Activated naive CD8-positive, alpha-beta T cell treated with anti-CD3 and anti-CD28 coated beads for 36 hours (primary cell): ENCODE measurements around the gene TMED4. TPM values are rescaled to one million over a fixed set of nuclear protein-coding genes. Genes with fewer than 3 reads are reported as not detected.

Experiments
- DNase-seq: peaks from one replicate; pipeline ENCODE4 v3.0.0; 2021
- H3K27ac Mint-ChIP-seq: one replicate; pipeline ENCODE4 v1.8.0; 2022; ENCODE audit warnings: mild to moderate bottlenecking, moderate library complexity, mixed read lengths
- H3K27me3 Mint-ChIP-seq: one replicate; pipeline ENCODE4 v1.8.0; 2022; ENCODE audit warnings: mild to moderate bottlenecking, mixed read lengths
- H3K36me3 Mint-ChIP-seq: one replicate; pipeline ENCODE4 v1.8.0; 2021; ENCODE audit warnings: mild to moderate bottlenecking, mixed read lengths
- H3K4me1 Mint-ChIP-seq: one replicate; pipeline ENCODE4 v1.8.0; 2021; ENCODE audit warnings: mixed read lengths
- H3K4me3 Mint-ChIP-seq: one replicate; pipeline ENCODE4 v1.8.0; 2022; ENCODE audit warnings: mild to moderate bottlenecking, moderate library complexity, mixed read lengths
- H3K9me3 Mint-ChIP-seq: one replicate; pipeline ENCODE4 v1.8.0; 2022; ENCODE audit warnings: mixed read lengths
- total RNA-seq, 2 experiments: library from RNA; stranded (reverse); gene quantifications; one replicate each; pipeline ENCODE4 v1.2.3, GENCODE V29; 2021

The TMED4 gene
- total RNA-seq, 2 experiments from 2014 or later: 70.3 to 70.8 TPM

DNA sequence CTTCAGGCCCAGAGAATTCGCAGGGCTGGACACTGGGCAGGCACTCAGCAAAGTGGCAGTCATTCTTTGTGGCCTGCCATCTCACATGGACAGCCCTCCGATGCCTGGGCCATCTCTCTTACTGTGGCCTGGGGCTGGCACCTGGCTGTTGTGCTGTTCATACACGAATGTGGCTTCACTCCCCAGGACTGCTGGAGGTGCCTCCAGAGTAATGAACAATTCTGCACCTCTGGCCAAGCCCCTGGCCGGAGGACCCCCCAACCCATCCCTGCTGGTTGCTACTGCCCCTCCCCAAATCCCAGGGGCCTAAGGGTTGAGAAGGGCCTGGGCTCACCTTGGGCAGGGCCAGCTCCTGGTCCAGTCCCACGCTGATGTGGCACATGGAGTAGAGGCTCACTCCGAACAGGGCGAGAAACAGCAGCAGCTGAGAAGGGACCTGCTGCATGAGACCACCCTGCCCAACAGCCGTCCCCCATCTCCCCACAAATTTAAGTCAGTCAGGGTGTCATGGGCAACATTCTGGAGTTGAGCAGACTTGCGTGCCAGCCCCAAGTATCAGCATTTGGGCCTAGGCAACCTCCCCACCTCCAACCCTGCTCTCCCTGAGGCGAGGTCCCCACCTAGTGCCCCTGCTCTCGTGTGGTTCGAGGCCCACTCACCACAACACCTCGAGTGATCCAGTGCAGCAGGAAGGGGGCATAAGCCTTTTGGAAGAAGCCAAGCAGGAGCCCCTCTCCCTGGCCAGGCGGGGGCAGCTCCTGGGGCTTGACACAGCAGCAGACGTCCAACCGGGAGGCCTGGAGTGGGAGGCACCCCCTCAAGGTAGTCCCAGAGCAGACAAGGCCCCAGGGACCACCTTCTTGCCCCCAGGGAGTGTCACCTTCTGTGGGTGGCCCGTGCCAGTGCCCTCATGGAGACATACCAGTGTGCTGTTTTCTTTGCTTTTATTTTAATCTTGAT is 50.3 kb downstream of the TMED4 start:
- H3K27ac Mint-ChIP-seq: no peak overlapping the region

DNA sequence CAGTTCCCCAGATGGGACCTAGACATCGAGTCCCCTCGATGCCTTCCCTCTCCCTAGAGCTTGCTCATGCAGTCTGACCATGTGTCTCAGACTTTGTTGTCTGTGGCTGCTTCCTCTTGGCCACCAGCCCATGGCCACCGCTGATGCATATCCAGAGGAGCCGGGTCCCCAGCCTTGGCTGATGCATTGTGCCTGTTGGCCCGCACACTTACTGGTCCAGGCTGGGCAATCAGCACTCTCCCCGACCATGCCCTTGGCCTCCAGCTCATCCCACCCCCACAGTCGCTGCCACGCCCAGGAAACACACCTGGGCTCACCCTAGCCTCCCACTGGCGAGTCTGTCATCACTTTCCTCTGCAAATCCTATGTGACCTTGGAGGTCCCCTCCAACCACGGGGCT is 51.0 kb downstream of the TMED4 start:
- Mint-ChIP-seq H3K4me1 (no peaks in the 10 kb centered on the region), H3K9me3 (peaks cover 6% of the 10 kb centered on the region), H3K27ac (no peak overlapping the region), H3K4me3 (no peak overlapping the region), H3K27me3 (no peaks in the 10 kb centered on the region), H3K36me3 (peaks cover 2% of the 10 kb centered on the region)
- no peak for DNase-seq

More for the DNA sequence above, 50.3 kb downstream of the TMED4 start:
- peaks cover 5% of the 10 kb centered on the region for H3K9me3 Mint-ChIP-seq
- no peak overlapping the region for H3K4me3 Mint-ChIP-seq
- H3K27me3 Mint-ChIP-seq: no peaks in the 10 kb centered on the region
- no peaks in the 10 kb centered on the region for H3K4me1 Mint-ChIP-seq
- no peak for DNase-seq
- H3K36me3 Mint-ChIP-seq: peaks cover 1% of the 10 kb centered on the region

Other genes starting within 250 kb of the TMED4 start
- 10 to 100 TPM; 94.9 to 96.9 TPM for gene NUDCD3, start 91.6 kb downstream of the TMED4 start, total RNA-seq
- not detected for gene NPC1L1, start 40.9 kb downstream of the TMED4 start, total RNA-seq
- 100 to 1,000 TPM; 142 to 154 TPM for gene DDX56, start 8.3 kb downstream of the TMED4 start, total RNA-seq
- 10 to 100 TPM; 75.8 to 77.9 TPM for gene OGDH, start 24.4 kb upstream of the TMED4 start, total RNA-seq
- 100 to 1,000 TPM; 116 to 122 TPM for gene ZMIZ2, start 166.6 kb upstream of the TMED4 start, total RNA-seq
- 1,000 to 10,000 TPM; 3,010 to 3,071 TPM for gene PPIA, start 214.4 kb upstream of the TMED4 start, total RNA-seq